ENCODE results near the gene OLFM2. TPM values are rescaled to one million over a fixed set of nuclear protein-coding genes. Genes with fewer than 3 reads are reported as not detected.

The OLFM2 gene
- total and polyA plus RNA-seq, 2 experiments from 2014 or later, result 58.1 to 117 TPM

DNA sequence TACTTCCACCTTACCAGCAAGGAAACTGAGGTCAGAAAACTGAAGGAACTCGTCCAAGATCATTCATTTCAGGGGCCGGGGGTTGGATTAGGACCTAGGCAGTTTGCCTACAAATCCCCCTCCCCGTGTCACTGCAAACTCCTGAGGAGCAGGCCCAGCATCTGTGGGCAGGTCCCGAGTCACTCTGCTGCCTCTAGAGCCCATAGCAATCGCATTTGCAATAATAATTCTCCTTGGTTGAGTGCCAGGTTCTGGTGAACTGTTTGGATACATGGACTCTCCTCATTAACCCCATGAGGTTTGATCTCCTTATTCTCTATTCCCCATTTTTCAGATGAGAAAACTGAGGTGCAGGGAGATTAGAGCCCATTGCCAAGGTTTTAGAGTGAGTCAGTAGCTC lies 100.3 kb downstream of the OLFM2 start (continued):
- TF ChIP-seq POLR2AphosphoS5 (IDR thresholded peaks at IDR 0.05; ENCODE audit: low read depth), result no peak
- no peak for TF ChIP-seq STAT1 (IDR thresholded peaks at IDR 0.05; ENCODE audit: unreplicated experiment)
- no peak for TF ChIP-seq CREB1 (CRISPR knock-in tag; IDR thresholded peaks at IDR 0.05; ENCODE audit: low read depth)
- no peak for TF ChIP-seq ZNF331 (CRISPR knock-in tag; IDR thresholded peaks at IDR 0.05; ENCODE audit: low read depth)
- no peak for TF ChIP-seq EZH2 (IDR thresholded peaks at IDR 0.05; ENCODE audit: low read depth, unreplicated experiment)
- no peak for TF ChIP-seq ZNF114 (CRISPR knock-in tag; IDR thresholded peaks at IDR 0.05)
- TF ChIP-seq NANOG (IDR thresholded peaks at IDR 0.05; ENCODE audit: borderline replicate concordance), result no peak
- TF ChIP-seq, protein P1, sequence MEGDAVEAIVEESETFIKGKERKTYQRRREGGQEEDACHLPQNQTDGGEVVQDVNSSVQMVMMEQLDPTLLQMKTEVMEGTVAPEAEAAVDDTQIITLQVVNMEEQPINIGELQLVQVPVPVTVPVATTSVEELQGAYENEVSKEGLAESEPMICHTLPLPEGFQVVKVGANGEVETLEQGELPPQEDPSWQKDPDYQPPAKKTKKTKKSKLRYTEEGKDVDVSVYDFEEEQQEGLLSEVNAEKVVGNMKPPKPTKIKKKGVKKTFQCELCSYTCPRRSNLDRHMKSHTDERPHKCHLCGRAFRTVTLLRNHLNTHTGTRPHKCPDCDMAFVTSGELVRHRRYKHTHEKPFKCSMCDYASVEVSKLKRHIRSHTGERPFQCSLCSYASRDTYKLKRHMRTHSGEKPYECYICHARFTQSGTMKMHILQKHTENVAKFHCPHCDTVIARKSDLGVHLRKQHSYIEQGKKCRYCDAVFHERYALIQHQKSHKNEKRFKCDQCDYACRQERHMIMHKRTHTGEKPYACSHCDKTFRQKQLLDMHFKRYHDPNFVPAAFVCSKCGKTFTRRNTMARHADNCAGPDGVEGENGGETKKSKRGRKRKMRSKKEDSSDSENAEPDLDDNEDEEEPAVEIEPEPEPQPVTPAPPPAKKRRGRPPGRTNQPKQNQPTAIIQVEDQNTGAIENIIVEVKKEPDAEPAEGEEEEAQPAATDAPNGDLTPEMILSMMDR (conservative IDR thresholded peaks at IDR 0.05; ENCODE audit: low read depth in 2 of 2), result no peak
- TF ChIP-seq EZH2phosphoT487 (IDR thresholded peaks at IDR 0.05; ENCODE audit: unreplicated experiment), result no peak

DNA sequence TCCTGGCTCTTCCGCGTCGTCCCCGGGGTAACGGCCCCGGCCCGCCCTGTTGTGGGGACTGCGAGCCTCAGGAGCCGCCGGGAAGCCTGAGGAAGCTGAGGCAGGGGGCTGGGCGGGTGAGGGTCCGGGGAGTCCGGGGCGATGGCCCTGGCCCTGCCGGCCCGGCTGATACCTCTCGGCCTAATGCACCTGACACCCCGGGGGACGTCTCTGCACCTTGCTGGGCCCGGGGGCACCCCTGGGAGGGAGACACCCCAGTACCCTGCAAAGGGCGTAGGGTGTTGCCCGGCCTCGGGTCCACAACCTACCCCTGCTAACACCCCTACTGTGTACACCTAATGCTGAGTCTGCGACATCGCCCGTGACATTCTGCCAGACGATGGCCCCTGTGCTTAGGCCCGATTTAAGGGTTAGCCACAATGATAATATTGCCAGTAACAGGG lies 100.8 kb downstream of the OLFM2 start:
- H3K4me2 ChIP-seq, result peak overlapping the region; percentile 99
- peaks cover 11% of the 10 kb centered on the region; the same call in 1 of the 2 replicates for H3K4me1 ChIP-seq (ENCODE audit: insufficient read depth)
- Mint-ChIP-seq H3K36me3 (ENCODE audit: low read depth) (peaks cover 21% of the 10 kb centered on the region), H3K27ac (peak overlapping the region; percentile 66; the same call in 1 of the 2 replicates), H3K4me1 (peaks cover 9% of the 10 kb centered on the region), H3K9me3 (no peaks in the 10 kb centered on the region), H3K27me3 (ENCODE audit: insufficient read depth, low read depth, poor library complexity) (peaks cover 5% of the 10 kb centered on the region), H3K4me3 (peak overlapping the region; percentile 87)
- H3F3A ChIP-seq (replicated peaks; ENCODE audit: low read depth), result peaks cover 8% of the 10 kb centered on the region
- H3K36me3 ChIP-seq (ENCODE audit: insufficient read depth), result no peaks in the 10 kb centered on the region
- no peak overlapping the region for H3K27ac ChIP-seq (ENCODE audit: low read depth)
- H3K79me2 ChIP-seq (replicated peaks; ENCODE audit: insufficient read depth), result peaks cover 26% of the 10 kb centered on the region
- peaks cover 16% of the 10 kb centered on the region for H4K20me1 ChIP-seq (replicated peaks; ENCODE audit: insufficient read depth)
- no peak overlapping the region for H2AFZ ChIP-seq
- no peak for DNase-seq (ENCODE audit: low spot score)
- H3K4me3 ChIP-seq, result peak overlapping the region; percentile 88
- TF ChIP-seq ZNF331 (CRISPR knock-in tag; IDR thresholded peaks at IDR 0.05; ENCODE audit: low read depth) (no peak), NANOG (IDR thresholded peaks at IDR 0.05; ENCODE audit: borderline replicate concordance) (no peak), POLR2AphosphoS5 (IDR thresholded peaks at IDR 0.05; ENCODE audit: low read depth) (no peak), JUNB (IDR thresholded peaks at IDR 0.05; ENCODE audit: unreplicated experiment) (no peak), STAT1 (IDR thresholded peaks at IDR 0.05; ENCODE audit: unreplicated experiment) (no peak)
- TF ChIP-seq, protein P2, sequence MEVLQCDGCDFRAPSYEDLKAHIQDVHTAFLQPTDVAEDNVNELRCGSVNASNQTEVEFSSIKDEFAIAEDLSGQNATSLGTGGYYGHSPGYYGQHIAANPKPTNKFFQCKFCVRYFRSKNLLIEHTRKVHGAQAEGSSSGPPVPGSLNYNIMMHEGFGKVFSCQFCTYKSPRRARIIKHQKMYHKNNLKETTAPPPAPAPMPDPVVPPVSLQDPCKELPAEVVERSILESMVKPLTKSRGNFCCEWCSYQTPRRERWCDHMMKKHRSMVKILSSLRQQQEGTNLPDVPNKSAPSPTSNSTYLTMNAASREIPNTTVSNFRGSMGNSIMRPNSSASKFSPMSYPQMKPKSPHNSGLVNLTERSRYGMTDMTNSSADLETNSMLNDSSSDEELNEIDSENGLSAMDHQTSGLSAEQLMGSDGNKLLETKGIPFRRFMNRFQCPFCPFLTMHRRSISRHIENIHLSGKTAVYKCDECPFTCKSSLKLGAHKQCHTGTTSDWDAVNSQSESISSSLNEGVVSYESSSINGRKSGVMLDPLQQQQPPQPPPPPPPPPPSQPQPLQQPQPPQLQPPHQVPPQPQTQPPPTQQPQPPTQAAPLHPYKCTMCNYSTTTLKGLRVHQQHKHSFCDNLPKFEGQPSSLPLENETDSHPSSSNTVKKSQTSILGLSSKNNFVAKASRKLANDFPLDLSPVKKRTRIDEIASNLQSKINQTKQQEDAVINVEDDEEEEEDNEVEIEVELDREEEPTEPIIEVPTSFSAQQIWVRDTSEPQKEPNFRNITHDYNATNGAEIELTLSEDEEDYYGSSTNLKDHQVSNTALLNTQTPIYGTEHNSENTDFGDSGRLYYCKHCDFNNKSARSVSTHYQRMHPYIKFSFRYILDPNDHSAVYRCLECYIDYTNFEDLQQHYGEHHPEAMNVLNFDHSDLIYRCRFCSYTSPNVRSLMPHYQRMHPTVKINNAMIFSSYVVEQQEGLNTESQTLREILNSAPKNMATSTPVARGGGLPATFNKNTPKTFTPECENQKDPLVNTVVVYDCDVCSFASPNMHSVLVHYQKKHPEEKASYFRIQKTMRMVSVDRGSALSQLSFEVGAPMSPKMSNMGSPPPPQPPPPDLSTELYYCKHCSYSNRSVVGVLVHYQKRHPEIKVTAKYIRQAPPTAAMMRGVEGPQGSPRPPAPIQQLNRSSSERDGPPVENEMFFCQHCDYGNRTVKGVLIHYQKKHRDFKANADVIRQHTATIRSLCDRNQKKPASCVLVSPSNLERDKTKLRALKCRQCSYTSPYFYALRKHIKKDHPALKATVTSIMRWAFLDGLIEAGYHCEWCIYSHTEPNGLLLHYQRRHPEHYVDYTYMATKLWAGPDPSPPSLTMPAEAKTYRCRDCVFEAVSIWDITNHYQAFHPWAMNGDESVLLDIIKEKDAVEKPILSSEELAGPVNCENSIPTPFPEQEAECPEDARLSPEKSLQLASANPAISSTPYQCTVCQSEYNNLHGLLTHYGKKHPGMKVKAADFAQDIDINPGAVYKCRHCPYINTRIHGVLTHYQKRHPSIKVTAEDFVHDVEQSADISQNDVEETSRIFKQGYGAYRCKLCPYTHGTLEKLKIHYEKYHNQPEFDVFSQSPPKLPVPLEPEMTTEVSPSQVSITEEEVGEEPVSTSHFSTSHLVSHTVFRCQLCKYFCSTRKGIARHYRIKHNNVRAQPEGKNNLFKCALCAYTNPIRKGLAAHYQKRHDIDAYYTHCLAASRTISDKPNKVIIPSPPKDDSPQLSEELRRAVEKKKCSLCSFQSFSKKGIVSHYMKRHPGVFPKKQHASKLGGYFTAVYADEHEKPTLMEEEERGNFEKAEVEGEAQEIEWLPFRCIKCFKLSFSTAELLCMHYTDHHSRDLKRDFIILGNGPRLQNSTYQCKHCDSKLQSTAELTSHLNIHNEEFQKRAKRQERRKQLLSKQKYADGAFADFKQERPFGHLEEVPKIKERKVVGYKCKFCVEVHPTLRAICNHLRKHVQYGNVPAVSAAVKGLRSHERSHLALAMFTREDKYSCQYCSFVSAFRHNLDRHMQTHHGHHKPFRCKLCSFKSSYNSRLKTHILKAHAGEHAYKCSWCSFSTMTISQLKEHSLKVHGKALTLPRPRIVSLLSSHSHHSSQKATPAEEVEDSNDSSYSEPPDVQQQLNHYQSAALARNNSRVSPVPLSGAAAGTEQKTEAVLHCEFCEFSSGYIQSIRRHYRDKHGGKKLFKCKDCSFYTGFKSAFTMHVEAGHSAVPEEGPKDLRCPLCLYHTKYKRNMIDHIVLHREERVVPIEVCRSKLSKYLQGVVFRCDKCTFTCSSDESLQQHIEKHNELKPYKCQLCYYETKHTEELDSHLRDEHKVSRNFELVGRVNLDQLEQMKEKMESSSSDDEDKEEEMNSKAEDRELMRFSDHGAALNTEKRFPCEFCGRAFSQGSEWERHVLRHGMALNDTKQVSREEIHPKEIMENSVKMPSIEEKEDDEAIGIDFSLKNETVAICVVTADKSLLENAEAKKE (CRISPR knock-in tag; IDR thresholded peaks at IDR 0.05), result no peak
- TF ChIP-seq, protein P1 (conservative IDR thresholded peaks at IDR 0.05; ENCODE audit: low read depth in 2 of 2), result no peak
- ATAC-seq, result peak; percentile 13
- H3K9me2 ChIP-seq (ENCODE audit: insufficient read depth), result no peaks in the 10 kb centered on the region
- no peaks in the 10 kb centered on the region for H3K27me3 ChIP-seq (ENCODE audit: insufficient read depth)
